Liver (tissue), 9 donors: Measurements from ENCODE around the gene ADAT2. TPM values are rescaled to one million over a fixed set of nuclear protein-coding genes. Genes with fewer than 3 reads are reported as not detected.

ENCODE experiments used
- DNase-seq: peaks from one replicate; pipeline ENCODE4 v3.0.0-alpha.2; 2017; ENCODE audit warnings: low spot score
- H3K27ac ChIP-seq, 2 donors: one replicate each; pipeline ENCODE4 v1.7.0; 2013; ENCODE audit warnings: inconsistent platforms in 2 of 2, low read length in 2 of 2, control low read depth in 1 of 2, low read depth in 1 of 2, mild to moderate bottlenecking in 1 of 2
- H3K27me3 ChIP-seq, 4 donors: one replicate each; pipeline versions ENCODE4 v1.6.1 to v1.7.0; 2013; ENCODE audit warnings: low read length in 3 of 4, inconsistent platforms in 1 of 4, mild to moderate bottlenecking in 1 of 4, moderate library complexity in 1 of 4; ENCODE audit not compliant: control insufficient read depth in 4 of 4, insufficient read depth in 4 of 4
- H3K36me3 ChIP-seq, 4 donors: one replicate each; pipeline versions ENCODE4 v1.6.1 to v1.7.0; 2013; ENCODE audit warnings: low read length in 3 of 4, mild to moderate bottlenecking in 3 of 4, low read depth in 1 of 4, moderate library complexity in 1 of 4; ENCODE audit not compliant: control insufficient read depth in 4 of 4, insufficient read depth in 3 of 4
- H3K4me1 ChIP-seq, 4 donors: one replicate each; pipeline versions ENCODE4 v1.6.1 to v1.7.0; 2013; ENCODE audit warnings: low read length in 3 of 4, mild to moderate bottlenecking in 3 of 4, moderate library complexity in 1 of 4; ENCODE audit not compliant: control insufficient read depth in 4 of 4, insufficient read depth in 4 of 4
- H3K4me3 ChIP-seq, 3 donors: one replicate each; pipeline versions ENCODE4 v1.6.1 to v1.7.0; 2013; ENCODE audit warnings: low read length in 3 of 3, control low read depth in 1 of 3, low read depth in 1 of 3, mild to moderate bottlenecking in 1 of 3
- H3K9ac ChIP-seq, 2 donors: one replicate each; pipeline ENCODE4 v1.7.0; 2013; ENCODE audit warnings: low read length in 2 of 2, mild to moderate bottlenecking in 2 of 2, moderate library complexity in 2 of 2, control low read depth in 1 of 2, low read depth in 1 of 2
- H3K9me3 ChIP-seq, 4 donors: one replicate each; pipeline versions ENCODE4 v1.6.1 to v1.7.0; 2013; ENCODE audit warnings: low read length in 3 of 4; ENCODE audit not compliant: control insufficient read depth in 4 of 4
- ATF3 ChIP-seq: IDR thresholded peaks from 2 replicates; pipeline ENCODE4 v1.6.1; 2016; ENCODE audit warnings: antibody characterized with exemption
- CTCF ChIP-seq: fragments of 150-350 bp; IDR thresholded peaks from 2 replicates; pipeline ENCODE4 v1.5.1; 2017; ENCODE audit warnings: improper control_type of control experiment, low read depth, low read length; ENCODE audit not compliant: missing input control
- EGR1 ChIP-seq, 2 donors: IDR thresholded peaks; 2 replicates each; pipeline ENCODE4 v1.6.1; 2016 to 2018; ENCODE audit warnings: antibody characterized with exemption in 2 of 2, low read depth in 2 of 2
- FOXA1 ChIP-seq: IDR thresholded peaks from 2 replicates; pipeline ENCODE4 v1.6.1; 2016; ENCODE audit warnings: antibody characterized with exemption
- FOXA2 ChIP-seq: IDR thresholded peaks from 2 replicates; pipeline ENCODE4 v1.6.1; 2016; ENCODE audit warnings: antibody characterized with exemption
- HNF4A ChIP-seq, 2 donors: conservative IDR thresholded peaks; 2 replicates each; pipeline ENCODE4 v1.6.1; 2016; ENCODE audit warnings: antibody characterized with exemption in 2 of 2, mild to moderate bottlenecking in 2 of 2
- NR2F2 ChIP-seq: IDR thresholded peaks from 2 replicates; pipeline ENCODE4 v1.6.1; 2016; ENCODE audit warnings: antibody characterized with exemption
- REST ChIP-seq: IDR thresholded peaks from 2 replicates; pipeline ENCODE4 v1.6.1; 2016; ENCODE audit warnings: antibody characterized with exemption, mild to moderate bottlenecking
- RXRA ChIP-seq, 2 donors: IDR thresholded peaks; 2 replicates each; pipeline ENCODE4 v1.6.1; 2017 to 2018; ENCODE audit warnings: antibody characterized with exemption in 2 of 2, mild to moderate bottlenecking in 1 of 2
- SP1 ChIP-seq: IDR thresholded peaks from 2 replicates; pipeline ENCODE4 v1.6.1; 2018; ENCODE audit warnings: antibody characterized with exemption, mild to moderate bottlenecking
- TAF1 ChIP-seq: conservative IDR thresholded peaks from 2 replicates; pipeline ENCODE4 v1.6.1; 2016; ENCODE audit warnings: antibody characterized with exemption, mild to moderate bottlenecking
- YY1 ChIP-seq: IDR thresholded peaks from 2 replicates; pipeline ENCODE4 v1.6.1; 2016; ENCODE audit warnings: antibody characterized with exemption, mild to moderate bottlenecking
- WGBS: extraction: QIAGEN DNeasy Blood & Tissue Kit; methylation state at CpG from one replicate; pipeline ENCODE4 v1.1.7; 2013; 5-methylcytosine and 5-hydroxymethylcytosine counted together
- polyA plus RNA-seq, 2 donors: library from polyadenylated mRNA; stranded (reverse) in 1 of 2; unstranded in 1 of 2; fragments of 200-250 nt in 1 of 2; fragments of >200 nt in 1 of 2; fragmentation: Nextera tagmentation in 1 of 2; extraction: Ambion mirVana in 1 of 2; gene quantifications; one replicate each; pipeline versions ENCODE4 v1.2.1 to v1.2.3, GENCODE V29; 2013 to 2015
- total RNA-seq, 2 donors: library from RNA; depleted of rRNA; stranded (reverse); fragments of >200 nt; gene quantifications; one replicate each; pipeline ENCODE4 v1.2.3, GENCODE V29; 2014
- donor health status: healthy.
- donor health status: healthy.
- donor health status: healthy.
- donor health status: healthy.
- donor health status: healthy.

ADAT2 gene
- total and polyA plus RNA-seq, 4 donors = 1.4 to 3.7 (median 2.5) TPM

GRCh38 chr6:143385636-143386035 is 64.9 kb downstream of the ADAT2 start:
- H3K36me3 ChIP-seq = no peaks in the 10 kb centered on the region
- 90% methylated on average over 2 of the region's 2 CpGs for WGBS

GRCh38 chr6:143376861-143377260 is 73.6 kb downstream of the ADAT2 start:
- no peak for DNase-seq
- H3K27ac ChIP-seq = no peak overlapping the region
- H3K9me3 ChIP-seq = no peaks in the 10 kb centered on the region
- TF ChIP-seq EGR1 (IDR thresholded peaks at IDR 0.05; ENCODE audit: low read depth in 2 of 2) = no peak
- TF ChIP-seq SP1 = no peak
- no peak for TF ChIP-seq YY1
- TF ChIP-seq ATF3 = no peak
- TF ChIP-seq REST = no peak
- TF ChIP-seq NR2F2 = no peak
- no peak for TF ChIP-seq CTCF
- TF ChIP-seq FOXA1 = no peak

More at GRCh38 chr6:143385636-143386035, 64.9 kb downstream of the ADAT2 start:
- TF ChIP-seq CTCF (no peak), EGR1 (IDR thresholded peaks at IDR 0.05; ENCODE audit: low read depth in 2 of 2) (no peak), FOXA1 (no peak), SP1 (no peak), YY1 (no peak), TAF1 (no peak), RXRA (IDR thresholded peaks at IDR 0.05) (no peak), FOXA2 (no peak), HNF4A (conservative IDR thresholded peaks at IDR 0.05) (no peak), REST (no peak)
- no peaks in the 10 kb centered on the region for H3K27me3 ChIP-seq
- no peak overlapping the region for H3K9ac ChIP-seq
- no peak for DNase-seq
- H3K4me1 ChIP-seq = no peaks in the 10 kb centered on the region
- H3K9me3 ChIP-seq = peaks cover 0 to 6% (median 2%) of the 10 kb centered on the region in 4 donors
- H3K27ac ChIP-seq = no peak overlapping the region
- no peak overlapping the region for H3K4me3 ChIP-seq

More at GRCh38 chr6:143376861-143377260, 73.6 kb downstream of the ADAT2 start:
- H3K9ac ChIP-seq = no peak overlapping the region
- H3K36me3 ChIP-seq = no peaks in the 10 kb centered on the region
- H3K4me1 ChIP-seq = no peaks in the 10 kb centered on the region
- no peak overlapping the region for H3K4me3 ChIP-seq
- H3K27me3 ChIP-seq = no peaks in the 10 kb centered on the region
